ENCODE measurements around the gene NDRG2.

- TF ChIP-seq CTCF (IDR thresholded peaks at IDR 0.05), result no peak
- no peak for TF ChIP-seq POLR2A (IDR thresholded peaks at IDR 0.05)
These were observed 1.7 kb downstream of the NDRG2 start for GRCh38 chr14:21023174-21023573.
